GM19397 (cell line): ENCODE measurements around the gene TOMM20.
"Not testable (repeated sequence)": the region's sequence is repeated elsewhere in the genome, so short reads cannot be mapped to it uniquely, and the experiment has no call there.

ENCODE experiments used
- ATAC-seq: cut with Tn5 transposase; IDR thresholded peaks from one replicate; pipeline ENCODE4 v1.9.1; 2021; ENCODE audit warnings: mild to moderate bottlenecking, moderate library complexity; ENCODE audit not compliant: unreplicated experiment

The TOMM20 gene

GRCh38 chr1:235128456-235129328 is at the start of gene TOMM20:
Gene TOMM20 (minus strand): TSS chr1:235128837. CDS start chr1:235128715, 122 bp downstream.
- ATAC-seq, result peak; percentile 96

GRCh38 chr1:235176486-235176885 is 47.8 kb upstream of the TOMM20 start:
- ATAC-seq, result no peak

GRCh38 chr1:235169986-235170385 is 41.3 kb upstream of the TOMM20 start:
- no peak for ATAC-seq

GRCh38 chr1:235168375-235168774 is 39.7 kb upstream of the TOMM20 start:
- ATAC-seq, result no peak

GRCh38 chr1:235161685-235162327 is 33.2 kb upstream of the TOMM20 start:
- no peak for ATAC-seq

- peak; percentile 96 for ATAC-seq
These were observed 32.5 kb upstream of the TOMM20 start, which contains the start of gene RBM34 for GRCh38 chr1:235160957-235161684. Gene RBM34 (minus strand): TSS chr1:235161250. CDS start chr1:235161226, 24 bp downstream.

GRCh38 chr1:235160383-235160956 is 31.8 kb upstream of the TOMM20 start:
- peak; percentile 30 for ATAC-seq

- not testable (repeated sequence) for ATAC-seq
These were observed 31.3 kb upstream of the TOMM20 start for GRCh38 chr1:235159930-235160329.

GRCh38 chr1:235159284-235159683 is 30.6 kb upstream of the TOMM20 start:
- not testable (repeated sequence) for ATAC-seq

- no peak for ATAC-seq
These were observed 30.0 kb upstream of the TOMM20 start for GRCh38 chr1:235158680-235159079.

GRCh38 chr1:235157150-235157549 is 28.5 kb upstream of the TOMM20 start:
- ATAC-seq, result no peak

- no peak for ATAC-seq
These were observed 28.1 kb upstream of the TOMM20 start for GRCh38 chr1:235156740-235157139.

GRCh38 chr1:235156265-235156664 is 27.6 kb upstream of the TOMM20 start:
- no peak for ATAC-seq

GRCh38 chr1:235152235-235152634 is 23.6 kb upstream of the TOMM20 start:
- ATAC-seq, result no peak

GRCh38 chr1:235151033-235151432 is 22.4 kb upstream of the TOMM20 start:
- no peak for ATAC-seq

- no peak for ATAC-seq
These were observed 21.2 kb upstream of the TOMM20 start for GRCh38 chr1:235149824-235150223.

GRCh38 chr1:235147269-235147668 is 18.6 kb upstream of the TOMM20 start:
- no peak for ATAC-seq

GRCh38 chr1:235145639-235146038 is 17.0 kb upstream of the TOMM20 start:
- no peak for ATAC-seq

- ATAC-seq, result no peak
These were observed 14.4 kb upstream of the TOMM20 start for GRCh38 chr1:235142991-235143390.

- no peak for ATAC-seq
These were observed 10.7 kb upstream of the TOMM20 start for GRCh38 chr1:235139315-235139714.

- no peak for ATAC-seq
These were observed 10.2 kb upstream of the TOMM20 start for GRCh38 chr1:235138821-235139220.
